SK-MEL-5 (cell line): ENCODE measurements around the gene C6orf58. TPM values are rescaled to one million over a fixed set of nuclear protein-coding genes. Genes with fewer than 3 reads are reported as not detected.
A peak's percentile ranks its signal among the peaks of the same experiment; 100 is the strongest.
"Not testable (repeated sequence)": the region's sequence is repeated elsewhere in the genome, so short reads cannot be mapped to it uniquely, and the experiment has no call there.

Source experiments
- DNase-seq: peaks from one replicate; pipeline ENCODE4 v3.0.0-alpha.2; 2016; ENCODE audit warnings: low read depth, low spot score
- in situ Hi-C: cut with HindIII; loops from 2 replicates; pipeline ENCODE4 v1.10.0; 2016; ENCODE audit warnings: low sequenced_read_pairs, high pct_unique_total_duplicates, low pct_unique_long_range_greater_than_20kb
- total RNA-seq: library from RNA; depleted of rRNA; stranded (reverse); fragments of >200 nt; shearing (Covaris generic); gene quantifications from 2 replicates; pipeline ENCODE4 v1.2.3, GENCODE V29; 2014; rRNA removed

The C6orf58 gene
- total RNA-seq, 1 experiment from 2014 or later: not detected

- in situ Hi-C loops: no loop called here
- DNase-seq: no peak
Observed at GRCh38 chr6:127585123-127585522, 8.1 kb downstream of the C6orf58 start.

- in situ Hi-C loops: no loop called here
- DNase-seq: no peak
Observed at GRCh38 chr6:127586372-127586771, 9.4 kb downstream of the C6orf58 start.

GRCh38 chr6:127587875-127588274 lies 10.9 kb downstream of the C6orf58 start:
- DNase-seq: no peak
- in situ Hi-C loops: no loop called here

GRCh38 chr6:127589135-127589534 lies 12.2 kb downstream of the C6orf58 start:
- in situ Hi-C loops: no loop called here
- no peak for DNase-seq

GRCh38 chr6:127590344-127590743 lies 13.4 kb downstream of the C6orf58 start:
- in situ Hi-C loops: no loop called here
- no peak for DNase-seq

GRCh38 chr6:127592964-127593363 lies 16.0 kb downstream of the C6orf58 start:
- in situ Hi-C loops: no loop called here

GRCh38 chr6:127593456-127593855 lies 16.5 kb downstream of the C6orf58 start:
- DNase-seq, in situ Hi-C loops: not testable (repeated sequence)

More at GRCh38 chr6:127592964-127593363, 16.0 kb downstream of the C6orf58 start:
- DNase-seq: no peak

GRCh38 chr6:127606131-127606562 lies 29.2 kb downstream of the C6orf58 start:
- DNase-seq: peak; percentile 62
- in situ Hi-C loops: no loop called here

GRCh38 chr6:127608554-127609270 lies 31.7 kb downstream of the C6orf58 start:
- DNase-seq: no peak
- in situ Hi-C loops: no loop called here

GRCh38 chr6:127618729-127619128 lies 41.8 kb downstream of the C6orf58 start:
- in situ Hi-C loops: no loop called here
- DNase-seq: peak; percentile 4

- in situ Hi-C loops: no loop called here
- no peak for DNase-seq
Observed at GRCh38 chr6:127630800-127631199, 53.8 kb downstream of the C6orf58 start.

GRCh38 chr6:127634178-127634577 lies 57.2 kb downstream of the C6orf58 start:
- no peak for DNase-seq
- in situ Hi-C loops: no loop called here

- DNase-seq: no peak
- in situ Hi-C loops: no loop called here
Observed at GRCh38 chr6:127635091-127635490, 58.1 kb downstream of the C6orf58 start.

- in situ Hi-C loops: no loop called here
- DNase-seq: no peak
Observed at GRCh38 chr6:127637830-127638409, 60.9 kb downstream of the C6orf58 start.

Other genes starting within 250 kb of the C6orf58 start
- gene ECHDC1, start 233.6 kb upstream of the C6orf58 start, total RNA-seq: 52.8 and 57.3 TPM in 2 replicates
- gene KIAA0408, start 117.8 kb upstream of the C6orf58 start, total RNA-seq: 3.2 and 3.7 TPM in 2 replicates